HK-2 (cell line): ENCODE data around the gene UBR3.
"Not testable (repeated sequence)": the region's sequence is repeated elsewhere in the genome, so short reads cannot be mapped to it uniquely, and the experiment has no call there.

Experiments
- DNase-seq: peaks from one replicate; pipeline ENCODE4 v3.0.0-alpha.2; 2018; ENCODE audit not compliant: unreplicated experiment

The UBR3 gene, protein sequence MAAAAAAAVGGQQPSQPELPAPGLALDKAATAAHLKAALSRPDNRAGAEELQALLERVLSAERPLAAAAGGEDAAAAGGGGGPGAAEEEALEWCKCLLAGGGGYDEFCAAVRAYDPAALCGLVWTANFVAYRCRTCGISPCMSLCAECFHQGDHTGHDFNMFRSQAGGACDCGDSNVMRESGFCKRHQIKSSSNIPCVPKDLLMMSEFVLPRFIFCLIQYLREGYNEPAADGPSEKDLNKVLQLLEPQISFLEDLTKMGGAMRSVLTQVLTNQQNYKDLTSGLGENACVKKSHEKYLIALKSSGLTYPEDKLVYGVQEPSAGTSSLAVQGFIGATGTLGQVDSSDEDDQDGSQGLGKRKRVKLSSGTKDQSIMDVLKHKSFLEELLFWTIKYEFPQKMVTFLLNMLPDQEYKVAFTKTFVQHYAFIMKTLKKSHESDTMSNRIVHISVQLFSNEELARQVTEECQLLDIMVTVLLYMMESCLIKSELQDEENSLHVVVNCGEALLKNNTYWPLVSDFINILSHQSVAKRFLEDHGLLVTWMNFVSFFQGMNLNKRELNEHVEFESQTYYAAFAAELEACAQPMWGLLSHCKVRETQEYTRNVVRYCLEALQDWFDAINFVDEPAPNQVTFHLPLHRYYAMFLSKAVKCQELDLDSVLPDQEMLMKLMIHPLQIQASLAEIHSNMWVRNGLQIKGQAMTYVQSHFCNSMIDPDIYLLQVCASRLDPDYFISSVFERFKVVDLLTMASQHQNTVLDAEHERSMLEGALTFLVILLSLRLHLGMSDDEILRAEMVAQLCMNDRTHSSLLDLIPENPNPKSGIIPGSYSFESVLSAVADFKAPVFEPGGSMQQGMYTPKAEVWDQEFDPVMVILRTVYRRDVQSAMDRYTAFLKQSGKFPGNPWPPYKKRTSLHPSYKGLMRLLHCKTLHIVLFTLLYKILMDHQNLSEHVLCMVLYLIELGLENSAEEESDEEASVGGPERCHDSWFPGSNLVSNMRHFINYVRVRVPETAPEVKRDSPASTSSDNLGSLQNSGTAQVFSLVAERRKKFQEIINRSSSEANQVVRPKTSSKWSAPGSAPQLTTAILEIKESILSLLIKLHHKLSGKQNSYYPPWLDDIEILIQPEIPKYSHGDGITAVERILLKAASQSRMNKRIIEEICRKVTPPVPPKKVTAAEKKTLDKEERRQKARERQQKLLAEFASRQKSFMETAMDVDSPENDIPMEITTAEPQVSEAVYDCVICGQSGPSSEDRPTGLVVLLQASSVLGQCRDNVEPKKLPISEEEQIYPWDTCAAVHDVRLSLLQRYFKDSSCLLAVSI (N-terminal part only)

GRCh38 chr2:169827272-169828140 is at the start of gene UBR3:
Gene UBR3 (plus strand): TSS chr2:169827454. CDS start chr2:169827508, 54 bp downstream.
- peak; percentile 93 for DNase-seq

- no peak for DNase-seq
These were observed 48.8 kb upstream of the UBR3 start for GRCh38 chr2:169778446-169778845.

DNA sequence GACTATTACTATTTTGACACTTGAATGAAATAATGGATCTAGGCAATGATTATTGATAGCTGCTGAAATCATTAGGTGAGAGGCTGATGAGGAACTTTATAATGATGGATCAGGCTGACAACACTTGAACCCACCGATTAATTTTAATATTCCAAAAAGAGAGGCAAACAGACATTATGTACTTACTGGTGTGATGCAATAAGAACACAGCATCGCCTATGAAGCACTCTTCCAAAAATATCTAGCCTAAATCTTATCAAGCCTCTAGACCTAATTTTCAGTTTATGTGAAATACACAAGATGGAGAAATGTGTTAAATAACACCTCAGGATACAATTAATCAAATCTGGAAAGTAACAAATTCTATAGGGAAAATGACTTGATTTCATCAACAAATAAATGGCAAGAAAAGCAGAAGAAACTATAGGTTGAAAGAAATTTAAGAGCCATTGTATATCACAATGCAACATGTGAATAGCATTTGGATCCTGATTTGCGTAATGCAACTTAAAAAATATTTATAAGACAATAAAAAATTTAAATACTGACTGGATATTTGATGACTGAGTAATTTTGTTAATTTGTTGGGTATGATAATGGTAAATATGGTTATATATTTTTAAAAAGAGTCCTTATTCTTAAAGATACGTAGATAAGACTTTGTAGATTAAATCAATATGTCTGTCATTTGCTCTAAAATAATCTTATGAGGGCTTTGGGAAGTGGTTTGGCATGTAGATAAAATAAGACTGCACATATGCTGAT is 45.8 kb upstream of the UBR3 start:
- no peak for DNase-seq

- no peak for DNase-seq
These were observed 44.7 kb upstream of the UBR3 start for GRCh38 chr2:169782513-169782912.

- no peak for DNase-seq
These were observed 36.7 kb upstream of the UBR3 start for GRCh38 chr2:169790581-169790980.

- no peak for DNase-seq
These were observed 32.1 kb upstream of the UBR3 start for GRCh38 chr2:169795181-169795580.

GRCh38 chr2:169796441-169796840 is 30.8 kb upstream of the UBR3 start:
- no peak for DNase-seq

- no peak for DNase-seq
These were observed 29.7 kb upstream of the UBR3 start for GRCh38 chr2:169797601-169798000.

DNA sequence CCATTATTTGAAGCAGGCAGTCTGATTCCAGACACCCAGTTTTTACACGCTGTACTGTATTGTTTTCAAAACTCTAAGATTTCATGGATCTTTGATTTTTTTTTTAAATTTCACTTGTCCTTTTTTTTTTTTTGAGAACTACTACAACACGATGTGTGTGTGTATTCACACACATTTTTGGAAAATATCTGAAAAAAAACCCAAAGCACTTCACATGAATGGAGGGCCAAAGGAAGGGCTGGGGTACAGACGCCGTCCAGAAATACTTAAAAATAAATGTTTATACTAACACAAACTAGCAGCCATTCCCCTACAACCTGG is 28.9 kb upstream of the UBR3 start:
- no peak for DNase-seq

GRCh38 chr2:169798718-169799592 is 28.3 kb upstream of the UBR3 start, which contains the start of gene SSB:
Gene SSB (plus strand): TSS chr2:169798871. CDS start chr2:169800961, 2,090 bp downstream.
- DNase-seq = peak; percentile 97

DNA sequence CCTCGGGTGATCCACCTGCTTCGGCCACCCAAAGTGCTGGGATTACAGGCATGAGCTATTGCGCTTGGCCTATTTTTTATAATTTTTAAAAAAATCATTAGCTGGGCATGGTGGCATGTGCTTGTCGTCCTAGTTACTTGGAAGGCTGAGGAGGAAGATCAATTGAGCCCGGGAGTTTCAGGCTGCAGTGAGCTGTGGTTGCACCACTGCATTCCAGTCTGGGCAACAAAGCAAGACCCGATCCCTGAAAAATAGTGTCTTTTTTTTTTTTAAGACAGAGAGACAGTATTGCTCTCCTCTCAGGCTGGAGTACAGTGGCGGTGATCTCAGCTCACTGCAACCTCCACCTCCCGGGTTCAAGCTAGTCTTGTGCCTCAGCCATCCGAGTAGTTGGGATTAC is 23.8 kb upstream of the UBR3 start:
- DNase-seq = no peak

- DNase-seq = no peak
These were observed 20.7 kb upstream of the UBR3 start for GRCh38 chr2:169806586-169806985.

DNA sequence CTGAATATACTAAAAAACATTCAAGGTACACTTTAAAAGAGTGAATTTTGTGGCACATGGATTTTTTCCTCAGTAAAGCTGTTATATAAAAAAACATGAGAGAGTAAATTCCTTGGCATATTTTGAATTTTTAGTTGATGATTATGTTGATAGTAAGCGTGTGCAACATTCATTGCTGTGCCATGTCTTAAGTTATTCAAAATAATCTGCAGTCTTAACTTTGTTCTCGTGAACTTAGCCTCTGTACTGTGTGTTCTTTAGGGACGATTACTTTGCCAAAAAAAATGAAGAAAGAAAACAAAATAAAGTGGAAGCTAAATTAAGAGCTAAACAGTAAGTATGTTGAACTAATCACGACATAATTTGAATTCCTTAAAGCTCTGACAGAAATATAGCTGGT is 19.0 kb upstream of the UBR3 start:
- DNase-seq = no peak

DNA sequence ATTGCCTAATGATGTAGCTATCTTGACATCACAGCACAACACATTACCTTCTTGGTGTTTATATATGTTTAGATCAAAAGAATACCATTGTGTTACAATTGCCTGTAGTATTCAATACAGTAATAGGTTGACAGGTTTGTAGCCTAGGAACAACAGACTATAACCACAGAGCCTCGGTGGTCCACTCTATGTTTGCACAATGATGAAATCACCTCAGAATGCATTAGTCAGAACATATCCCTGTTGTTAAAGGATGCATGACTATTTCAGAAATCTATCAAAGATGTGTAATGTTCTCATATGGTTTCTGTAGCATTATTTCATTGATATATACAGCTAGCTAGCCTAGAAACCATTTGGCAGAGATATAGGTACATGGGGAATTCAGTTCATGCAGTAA is 11.4 kb upstream of the UBR3 start:
- DNase-seq = no peak

- not testable (repeated sequence) for DNase-seq
These were observed 10.3 kb upstream of the UBR3 start for GRCh38 chr2:169816961-169817360.

DNA sequence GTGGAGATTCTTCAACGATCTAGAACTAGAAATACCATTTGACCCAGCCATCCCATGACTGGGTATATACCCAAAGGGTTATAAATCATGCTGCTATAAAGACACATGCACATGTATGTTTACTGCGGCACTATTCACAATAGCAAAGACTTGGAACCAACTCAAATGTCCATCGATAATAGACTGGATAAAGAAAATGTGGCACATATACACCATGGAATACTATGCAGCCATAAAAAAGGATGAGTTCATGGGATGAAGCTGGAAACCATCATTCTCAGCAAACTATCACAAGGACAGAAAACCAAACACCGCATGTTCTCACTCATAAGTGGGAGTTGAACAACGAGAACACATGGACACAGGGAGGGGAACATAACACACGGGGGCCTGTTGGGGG is 9.9 kb upstream of the UBR3 start:
- DNase-seq = not testable (repeated sequence)

GRCh38 chr2:169818241-169818640 is 9.0 kb upstream of the UBR3 start:
- DNase-seq = no peak

DNA sequence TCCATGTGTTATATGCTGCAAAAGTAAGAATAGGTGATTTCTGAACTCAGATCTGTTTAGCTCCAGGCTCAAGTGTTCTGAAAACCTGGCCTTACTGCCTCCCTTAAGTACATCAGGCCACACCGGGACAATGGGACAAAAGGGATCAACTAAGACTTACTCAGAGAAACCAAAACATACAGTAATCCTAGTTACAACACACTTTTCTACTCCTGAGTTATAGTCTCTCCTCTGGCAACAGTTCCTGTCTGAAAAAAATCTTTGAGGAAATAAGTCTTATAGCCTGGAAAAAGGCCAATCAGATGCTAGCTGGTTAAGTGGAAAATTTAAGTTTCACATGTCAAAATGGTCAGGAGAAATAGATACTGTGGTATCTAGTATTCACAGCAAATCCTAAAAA is 8.1 kb upstream of the UBR3 start:
- no peak for DNase-seq

DNA sequence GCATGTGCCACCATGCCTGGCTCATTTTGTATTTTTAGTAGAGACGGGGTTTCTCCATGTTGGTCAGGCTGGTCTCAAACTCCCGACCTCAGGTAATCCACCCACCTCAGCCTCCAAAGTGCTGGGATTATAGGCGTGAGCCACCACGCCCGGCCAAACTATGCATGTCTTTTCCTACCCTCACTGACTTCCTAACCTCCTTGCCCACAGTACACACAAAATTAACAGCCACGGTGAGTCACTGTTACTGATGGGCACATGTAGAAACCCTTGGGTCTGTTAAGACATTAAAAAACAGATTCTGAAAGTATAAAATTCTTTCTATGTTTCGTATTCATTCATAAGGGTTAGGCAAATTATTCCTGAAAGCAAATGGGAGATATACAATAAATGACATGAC is 7.2 kb upstream of the UBR3 start:
- DNase-seq = not testable (repeated sequence)
